ENCODE data around the gene IL17B. TPM values are rescaled to one million over a fixed set of nuclear protein-coding genes. Genes with fewer than 3 reads are reported as not detected.

The IL17B gene
- total RNA-seq, 1 experiment from 2014 or later, result not detected

- Histone ChIP-seq H3K14ac (ENCODE audit: insufficient read depth, low read length) (no peak overlapping the region), H3K23me2 (ENCODE audit: insufficient read length, low read depth, low read length, poor library complexity, severe bottlenecking) (peaks cover 4% of the 10 kb centered on the region), H3K79me2 (ENCODE audit: insufficient read depth, low read length) (no peaks in the 10 kb centered on the region), H4K20me1 (ENCODE audit: control insufficient read depth, insufficient read depth, insufficient read length) (no peaks in the 10 kb centered on the region), H4K91ac (ENCODE audit: insufficient read length, low read depth, low read length) (no peak overlapping the region), H3K27ac (ENCODE audit: insufficient read length, low read depth, low read length) (no peak overlapping the region), H3K23ac (ENCODE audit: insufficient read length, low read depth, low read length) (no peak overlapping the region), H3K18ac (ENCODE audit: insufficient read length, low read depth, low read length) (no peak overlapping the region), H3K27me3 (ENCODE audit: insufficient read depth, low read length) (no peaks in the 10 kb centered on the region), H2AFZ (ENCODE audit: low read length) (no peak overlapping the region), H3T11ph (ENCODE audit: low read length) (no peak overlapping the region), H2BK15ac (ENCODE audit: low read depth, low read length) (no peak overlapping the region), H2BK12ac (ENCODE audit: insufficient read length, low read depth, low read length) (no peak overlapping the region), H3K79me1 (ENCODE audit: insufficient read depth, low read depth, low read length, poor library complexity, severe bottlenecking) (no peaks in the 10 kb centered on the region), H3K4me1 (ENCODE audit: insufficient read depth, low read length) (no peaks in the 10 kb centered on the region; the same call in 1 of the 2 replicates), H3K9me3 (ENCODE audit: control insufficient read depth, low read depth, low read length) (no peaks in the 10 kb centered on the region), H2BK5ac (ENCODE audit: insufficient read length, low read length) (no peak overlapping the region), H3K9ac (ENCODE audit: extremely low read depth, insufficient read length, low read length) (no peak overlapping the region), H2BK20ac (ENCODE audit: low read depth, low read length, poor library complexity, severe bottlenecking) (no peak overlapping the region), H4K8ac (replicated peaks; ENCODE audit: insufficient read length, low read depth, low read length) (no peak overlapping the region), H3K56ac (ENCODE audit: insufficient read length, low read depth, low read length) (no peak overlapping the region), H4K5ac (ENCODE audit: insufficient read length, low read depth, low read length) (no peak overlapping the region), H2AK5ac (ENCODE audit: insufficient read length, low read length) (no peak overlapping the region), H2BK120ac (ENCODE audit: low read depth, low read length, poor library complexity, severe bottlenecking) (no peak overlapping the region), H3K4ac (ENCODE audit: low read depth, low read length) (no peak overlapping the region), H3K4me2 (ENCODE audit: insufficient read depth, insufficient read length, low read length) (no peak overlapping the region)
- H3K27ac Mint-ChIP-seq, result no peak overlapping the region
- TF ChIP-seq CTCF (conservative IDR thresholded peaks at IDR 0.05), result no peak
- H3K9me3 Mint-ChIP-seq, result no peaks in the 10 kb centered on the region
- DNase-seq, result no peak
- H3K4me3 Mint-ChIP-seq, result no peak overlapping the region
- H3K27me3 Mint-ChIP-seq (ENCODE audit: low read depth), result peaks cover 4% of the 10 kb centered on the region; the same call in 1 of the 2 replicates
- peaks cover 3 to 13% (median 10%) of the 10 kb centered on the region in 3 experiments; a peak in 6 of 7 replicates for H3K36me3 Mint-ChIP-seq (ENCODE audit: insufficient read depth in 1 of 3, low read depth in 3 of 3)
- WGBS (ENCODE audit: extremely low coverage, insufficient read length, low lambda C conversion rate), result no CpG with 5 or more reads among the region's 1 CpG
- peaks cover 18% of the 10 kb centered on the region in 2 experiments for H3K4me1 Mint-ChIP-seq
Observed at GRCh38 chr5:149360272-149360671, 18.8 kb downstream of the IL17B start.

Measured in H9 (cell line).